NCI-H226 (cell line): Measurements from ENCODE around the gene MYRFL.
"Not testable (repeated sequence)": the region's sequence is repeated elsewhere in the genome, so short reads cannot be mapped to it uniquely, and the experiment has no call there.

Source experiments
- DNase-seq: peaks from one replicate; pipeline ENCODE4 v3.0.0-alpha.2; 2015

The MYRFL gene

GRCh38 chr12:69824966-69825560 lies at the start of gene MYRFL:
Gene MYRFL, plus strand, starts transcription at chr12:69825227. Its CDS starts 291 bp downstream, at chr12:69825518.
- DNase-seq, result no peak

- peak; percentile 58 for DNase-seq
Observed at GRCh38 chr12:69779928-69780327, 45.1 kb upstream of the MYRFL start.

GRCh38 chr12:69783365-69783764 lies 41.7 kb upstream of the MYRFL start:
- DNase-seq, result no peak

- no peak for DNase-seq
Observed at GRCh38 chr12:69789351-69789750, 35.7 kb upstream of the MYRFL start.

GRCh38 chr12:69792533-69792932 lies 32.5 kb upstream of the MYRFL start:
- DNase-seq, result no peak

GRCh38 chr12:69807101-69807897 lies 17.7 kb upstream of the MYRFL start:
- DNase-seq, result not testable (repeated sequence)

- no peak for DNase-seq
Observed at GRCh38 chr12:69810870-69811498, 14.0 kb upstream of the MYRFL start.

- DNase-seq, result no peak
Observed at GRCh38 chr12:69816082-69816481, 8.9 kb upstream of the MYRFL start.

- no peak for DNase-seq
Observed at GRCh38 chr12:69821032-69821455, 4.0 kb upstream of the MYRFL start.

GRCh38 chr12:69821456-69822159 lies 3.4 kb upstream of the MYRFL start:
- DNase-seq, result peak; percentile 77

- DNase-seq, result no peak
Observed at GRCh38 chr12:69822201-69822860, 2.7 kb upstream of the MYRFL start.

- DNase-seq, result no peak
Observed at GRCh38 chr12:69824028-69824427, 999 bp upstream of the MYRFL start.

- DNase-seq, result peak; percentile 36
Observed at GRCh38 chr12:69828897-69829296, 3.9 kb downstream of the MYRFL start.

GRCh38 chr12:69833696-69834095 lies 8.7 kb downstream of the MYRFL start:
- DNase-seq, result no peak

- no peak for DNase-seq
Observed at GRCh38 chr12:69834147-69834546, 9.1 kb downstream of the MYRFL start.

- no peak for DNase-seq
Observed at GRCh38 chr12:69834576-69834975, 9.5 kb downstream of the MYRFL start.

GRCh38 chr12:69835081-69835480 lies 10.1 kb downstream of the MYRFL start:
- no peak for DNase-seq

- no peak for DNase-seq
Observed at GRCh38 chr12:69836015-69836414, 11.0 kb downstream of the MYRFL start.

- DNase-seq, result no peak
Observed at GRCh38 chr12:69837191-69837590, 12.2 kb downstream of the MYRFL start.

GRCh38 chr12:69837657-69838415 lies 12.8 kb downstream of the MYRFL start:
- DNase-seq, result no peak

- peak; percentile 94 for DNase-seq
Observed at GRCh38 chr12:69840727-69841126, 15.7 kb downstream of the MYRFL start.

- no peak for DNase-seq
Observed at GRCh38 chr12:69843608-69844007, 18.6 kb downstream of the MYRFL start.
